NCI-H146 (cell line): ENCODE data around the gene TFAP2E.
"Not testable (repeated sequence)": the region's sequence is repeated elsewhere in the genome, so short reads cannot be mapped to it uniquely, and the experiment has no call there.

Experiments
- DNase-seq: peaks from one replicate; lab custom pipeline; 2025; lab: John Stamatoyannopoulos, UW

Gene TFAP2E

GRCh38 chr1:35574125-35574654, 1.1 kb downstream of the TFAP2E start:
- DNase-seq = no peak

- DNase-seq = no peak
Measured at GRCh38 chr1:35574655-35575415, 1.7 kb downstream of the TFAP2E start.

GRCh38 chr1:35575416-35575958, 2.4 kb downstream of the TFAP2E start:
- no peak for DNase-seq

GRCh38 chr1:35576061-35576765, 3.1 kb downstream of the TFAP2E start:
- no peak for DNase-seq

GRCh38 chr1:35576766-35577070, 3.6 kb downstream of the TFAP2E start:
- DNase-seq = not testable (repeated sequence)

- DNase-seq = no peak
Measured at GRCh38 chr1:35577071-35577998, 4.2 kb downstream of the TFAP2E start.

- no peak for DNase-seq
Measured at GRCh38 chr1:35580949-35581388, 7.9 kb downstream of the TFAP2E start.

- DNase-seq = not testable (repeated sequence)
Measured at GRCh38 chr1:35581621-35582020, 8.5 kb downstream of the TFAP2E start.

- no peak for DNase-seq
Measured at GRCh38 chr1:35585281-35585680, 12.2 kb downstream of the TFAP2E start.

- not testable (repeated sequence) for DNase-seq
Measured at GRCh38 chr1:35585805-35586204, 12.7 kb downstream of the TFAP2E start.

GRCh38 chr1:35586808-35587207, 13.7 kb downstream of the TFAP2E start:
- DNase-seq = no peak

- DNase-seq = no peak
Measured at GRCh38 chr1:35587736-35588135, 14.6 kb downstream of the TFAP2E start.

GRCh38 chr1:35588197-35588910, 15.2 kb downstream of the TFAP2E start:
- DNase-seq = no peak

- no peak for DNase-seq
Measured at GRCh38 chr1:35589516-35590427, 16.7 kb downstream of the TFAP2E start.

GRCh38 chr1:35590476-35591040, 17.4 kb downstream of the TFAP2E start:
- DNase-seq = no peak

GRCh38 chr1:35591211-35591610, 18.1 kb downstream of the TFAP2E start:
- DNase-seq = no peak

- no peak for DNase-seq
Measured at GRCh38 chr1:35592991-35593769, 20.1 kb downstream of the TFAP2E start.

- DNase-seq = no peak
Measured at GRCh38 chr1:35594005-35594760, 21.1 kb downstream of the TFAP2E start.
